SK-N-SH (cell line): ENCODE data around the gene ITGB6. TPM values are rescaled to one million over a fixed set of nuclear protein-coding genes. Genes with fewer than 3 reads are reported as not detected.

ENCODE experiments used
- CTCF ChIA-PET: fragments of 300-600, 350-600 bp; formaldehyde crosslinking; extraction: SDS; loops from one replicate; lab custom pipeline; 2021; lab: Yijun Ruan, JAX
- POLR2A ChIA-PET: fragments of 350-600 bp; sonication (Branson Sonifier 250); formaldehyde crosslinking; extraction: SDS; loops from one replicate; lab custom pipeline; 2020; ENCODE audit warnings: antibody characterized with exemption, inconsistent platforms; lab: Yijun Ruan, JAX
- DNase-seq: peaks from one replicate; pipeline ENCODE4 v3.0.0; 2012
- H2AFZ ChIP-seq: fragments of 200-600 bp; sonication (generic); 2 replicates; pipeline ENCODE4 v1.8.1; 2016; ENCODE audit warnings: antibody characterized with exemption, mild to moderate bottlenecking, low read depth
- H3F3A ChIP-seq: fragments of 200-600 bp; sonication (generic); replicated peaks from 2 replicates; pipeline ENCODE3; 2016; ENCODE audit warnings: antibody characterized with exemption, mild to moderate bottlenecking; ENCODE audit not compliant: insufficient read depth
- H3K27ac ChIP-seq, 2 experiments: fragments of 200-500 bp in 1 of 2; fragments of 200-600 bp in 1 of 2; sonication (Bioruptor generic) in 1 of 2; sonication (generic), shearing (Covaris generic) in 1 of 2; 2 replicates each; pipeline versions ENCODE4 v1.5.1 to v1.6.1; 2014 to 2016; ENCODE audit warnings: low read depth in 2 of 2, inconsistent platforms in 1 of 2, low read length in 1 of 2, mild to moderate bottlenecking in 1 of 2, mixed read lengths in 1 of 2
- H3K27me3 ChIP-seq: fragments of 200-600 bp; sonication (generic), shearing (Covaris generic); 2 replicates; pipeline ENCODE4 v1.6.1; 2016; ENCODE audit warnings: mixed run types; ENCODE audit not compliant: insufficient read depth
- H3K36me3 ChIP-seq, 2 experiments: fragments of 200-500 bp in 1 of 2; fragments of 200-600 bp in 1 of 2; sonication (Bioruptor generic) in 1 of 2; sonication (generic) in 1 of 2; replicated peaks in 1 of 2; 2 replicates each; pipeline versions ENCODE3 to v1.5.1; 2014 to 2016; ENCODE audit warnings: low read length in 1 of 2, mild to moderate bottlenecking in 1 of 2; ENCODE audit not compliant: insufficient read depth in 2 of 2, control insufficient read depth in 1 of 2
- H3K4me1 ChIP-seq, 2 experiments: fragments of 200-500 bp in 1 of 2; fragments of 200-600 bp in 1 of 2; sonication (Bioruptor generic) in 1 of 2; sonication (generic), shearing (Covaris generic) in 1 of 2; 2 replicates each; pipeline versions ENCODE4 v1.5.1 to v1.6.1; 2014 to 2016; ENCODE audit warnings: low read depth in 1 of 2, low read length in 1 of 2, mixed run types in 1 of 2; ENCODE audit not compliant: insufficient read depth in 2 of 2, control insufficient read depth in 1 of 2
- H3K4me2 ChIP-seq: fragments of 200-600 bp; sonication (generic), shearing (Covaris generic); 2 replicates; pipeline ENCODE4 v1.6.1; 2017; ENCODE audit warnings: mixed run types
- H3K4me3 ChIP-seq, 2 experiments: fragments of 200-500 bp in 1 of 2; fragments of 200-600 bp in 1 of 2; sonication (Bioruptor generic) in 1 of 2; sonication (generic), shearing (Covaris generic) in 1 of 2; 2 replicates each; pipeline versions ENCODE4 v1.5.1 to v1.8.1; 2014 to 2016; ENCODE audit warnings: low read depth in 2 of 2, inconsistent platforms in 1 of 2, low read length in 1 of 2, mild to moderate bottlenecking in 1 of 2, mixed read lengths in 1 of 2, moderate library complexity in 1 of 2
- H3K79me2 ChIP-seq: fragments of 200-600 bp; sonication (generic); 2 replicates; pipeline ENCODE4 v1.8.1; 2017; ENCODE audit warnings: mild to moderate bottlenecking; ENCODE audit not compliant: insufficient read depth
- H3K9ac ChIP-seq: fragments of 200-600 bp; sonication (generic); 2 replicates; pipeline ENCODE4 v1.6.1; 2017; ENCODE audit warnings: mixed run types
- H3K9me2 ChIP-seq: fragments of 200-600 bp; sonication (generic); 2 replicates; pipeline ENCODE4 v1.6.1; 2017; ENCODE audit warnings: mixed run types
- H3K9me3 ChIP-seq: fragments of 200-600 bp; sonication (generic); 2 replicates; pipeline ENCODE4 v1.6.1; 2017; ENCODE audit warnings: mixed run types, mild to moderate bottlenecking, moderate library complexity
- H4K20me1 ChIP-seq: fragments of 200-600 bp; sonication (generic); 2 replicates; pipeline ENCODE4 v1.6.1; 2017; ENCODE audit warnings: mild to moderate bottlenecking, mixed run types; ENCODE audit not compliant: insufficient read depth
- ELF1 ChIP-seq: IDR thresholded peaks from 2 replicates; pipeline ENCODE4 v1.4.0; 2012
- EP300 ChIP-seq, 2 experiments: IDR thresholded peaks; 2 replicates each; pipeline versions ENCODE4 v1.4.0 to v1.6.1; 2012; ENCODE audit warnings: borderline replicate concordance in 1 of 2, low read depth in 1 of 2, low read length in 1 of 2
- FOSL2 ChIP-seq: IDR thresholded peaks from 2 replicates; pipeline ENCODE4 v1.4.0; 2012; ENCODE audit warnings: low read depth, mild to moderate bottlenecking, moderate library complexity, borderline replicate concordance
- FOXJ3 ChIP-seq: sonication (generic); formaldehyde crosslinking; IDR thresholded peaks from 2 replicates; pipeline ENCODE4 v1.5.1; 2020; ENCODE audit warnings: mild to moderate bottlenecking, missing genetic modification reagents
- FOXM1 ChIP-seq: IDR thresholded peaks from 2 replicates; pipeline ENCODE4 v1.4.0; 2012; ENCODE audit warnings: low read depth, mild to moderate bottlenecking
- MXI1 ChIP-seq: IDR thresholded peaks from 2 replicates; pipeline ENCODE4 v1.6.1; 2012; ENCODE audit warnings: mild to moderate bottlenecking, low read depth, low read length, improper control_type of control experiment
- NFIC ChIP-seq: IDR thresholded peaks from 2 replicates; pipeline ENCODE4 v1.4.0; 2012; ENCODE audit warnings: borderline replicate concordance
- NRF1 ChIP-seq: IDR thresholded peaks from 2 replicates; pipeline ENCODE4 v1.6.1; 2012; ENCODE audit warnings: low read depth, mild to moderate bottlenecking, low read length
- POLR2AphosphoS5 ChIP-seq: IDR thresholded peaks from 2 replicates; pipeline ENCODE4 v1.6.1; 2012; ENCODE audit warnings: low read depth, low read length
- RAD21 ChIP-seq: IDR thresholded peaks from 2 replicates; pipeline ENCODE4 v1.6.1; 2012; ENCODE audit warnings: mild to moderate bottlenecking, low read length
- RCOR1 ChIP-seq: fragments of 150-350 bp; IDR thresholded peaks from 2 replicates; pipeline ENCODE4 v1.6.1; 2017; ENCODE audit warnings: antibody characterized with exemption, low read length
- RFX5 ChIP-seq: IDR thresholded peaks from 2 replicates; pipeline ENCODE4 v1.6.1; 2012; ENCODE audit warnings: mild to moderate bottlenecking, improper control_type of control experiment, low read length
- SIN3A ChIP-seq: IDR thresholded peaks from 2 replicates; pipeline ENCODE4 v1.6.1; 2012; ENCODE audit warnings: low read depth, mild to moderate bottlenecking, low read length, moderate library complexity, borderline replicate concordance
- SMC3 ChIP-seq: IDR thresholded peaks from 2 replicates; pipeline ENCODE4 v1.6.1; 2012; ENCODE audit warnings: low read depth, low read length, improper control_type of control experiment
- TAF1 ChIP-seq: IDR thresholded peaks from 2 replicates; pipeline ENCODE4 v1.6.1; 2012; ENCODE audit warnings: low read depth, mild to moderate bottlenecking, low read length, moderate library complexity, borderline replicate concordance
- TCF12 ChIP-seq: IDR thresholded peaks from 2 replicates; pipeline ENCODE4 v1.4.0; 2012
- TEAD4 ChIP-seq: IDR thresholded peaks from 2 replicates; pipeline ENCODE4 v1.4.0; 2012; ENCODE audit warnings: mild to moderate bottlenecking, borderline replicate concordance; ENCODE audit not compliant: insufficient read depth
- USF1 ChIP-seq: IDR thresholded peaks from 2 replicates; pipeline ENCODE4 v1.4.0; 2012; ENCODE audit warnings: low read depth, borderline replicate concordance
- YY1 ChIP-seq: IDR thresholded peaks from 2 replicates; pipeline ENCODE4 v1.4.0; 2012; ENCODE audit warnings: low read depth, mild to moderate bottlenecking
- WGBS: methylation state at CpG from one replicate; pipeline ENCODE4 v1.1.6; 2017; ENCODE audit warnings: low lambda C conversion rate; 5-methylcytosine and 5-hydroxymethylcytosine counted together
- polyA plus RNA-seq, 3 experiments: library from polyadenylated mRNA; depleted of rRNA; stranded (reverse); fragments of >200 nt; gene quantifications; 2 replicates each; pipeline ENCODE4 v1.2.3, GENCODE V29; 2012

ITGB6 gene
- polyA plus RNA-seq, 1 of the 3 experiments (the other 2 are of a cell fraction), result 0.10 TPM

GRCh38 chr2:160057356-160057755 is 142.7 kb downstream of the ITGB6 start:
- Histone ChIP-seq H3K4me3 (no peak overlapping the region), H3F3A (no peaks in the 10 kb centered on the region), H3K27me3 (no peaks in the 10 kb centered on the region; the same call in 1 of the 2 replicates), H3K27ac (no peak overlapping the region), H3K79me2 (no peaks in the 10 kb centered on the region), H3K4me2 (no peak overlapping the region), H3K4me1 (no peaks in the 10 kb centered on the region), H3K9ac (no peak overlapping the region), H3K9me2 (no peaks in the 10 kb centered on the region), H4K20me1 (no peaks in the 10 kb centered on the region), H3K36me3 (no peaks in the 10 kb centered on the region), H2AFZ (no peak overlapping the region), H3K9me3 (no peaks in the 10 kb centered on the region)
- TF ChIP-seq SIN3A (no peak), USF1 (no peak), RCOR1 (no peak)
- WGBS, result 13% methylated on average over 2 of the region's 2 CpGs
- DNase-seq, result no peak
- POLR2A ChIA-PET, result no interaction called here
- CTCF ChIA-PET, result no interaction called here

- Histone ChIP-seq H3K9ac (no peak overlapping the region), H3K4me2 (no peak overlapping the region), H3K4me3 (no peak overlapping the region), H3K4me1 (no peaks in the 10 kb centered on the region), H3K9me3 (no peaks in the 10 kb centered on the region), H4K20me1 (no peaks in the 10 kb centered on the region), H3K79me2 (no peaks in the 10 kb centered on the region), H2AFZ (no peak overlapping the region), H3F3A (no peaks in the 10 kb centered on the region), H3K27ac (no peak overlapping the region), H3K9me2 (no peaks in the 10 kb centered on the region), H3K36me3 (no peaks in the 10 kb centered on the region), H3K27me3 (peaks cover 1% of the 10 kb centered on the region; the same call in 1 of the 2 replicates)
- CTCF ChIA-PET, result no interaction called here
- POLR2A ChIA-PET, result no interaction called here
- TF ChIP-seq USF1 (no peak), RCOR1 (no peak), EP300 (IDR thresholded peaks at IDR 0.05; ENCODE audit: borderline replicate concordance in 1 of 2, low read depth in 1 of 2, low read length in 1 of 2) (no peak), FOXM1 (no peak), TEAD4 (no peak)
- DNase-seq, result no peak
- WGBS, result 72% methylated on average over 7 of the region's 7 CpGs
Observed at GRCh38 chr2:160055726-160056108, 144.4 kb downstream of the ITGB6 start.

- Histone ChIP-seq H2AFZ (no peak overlapping the region), H3K9me3 (no peaks in the 10 kb centered on the region), H3K9ac (no peak overlapping the region), H3K4me3 (no peak overlapping the region), H3K27ac (no peak overlapping the region), H3K79me2 (no peaks in the 10 kb centered on the region), H3K4me2 (no peak overlapping the region), H4K20me1 (no peaks in the 10 kb centered on the region), H3K36me3 (no peaks in the 10 kb centered on the region), H3F3A (no peaks in the 10 kb centered on the region), H3K4me1 (no peaks in the 10 kb centered on the region), H3K9me2 (no peaks in the 10 kb centered on the region), H3K27me3 (peaks cover 7% of the 10 kb centered on the region; the same call in 1 of the 2 replicates)
- ChIA-PET CTCF (no interaction called here), POLR2A (no interaction called here)
- WGBS, result 68% methylated on average over 7 of the region's 7 CpGs
- DNase-seq, result no peak
- TF ChIP-seq FOXJ3 (CRISPR knock-in tag) (no peak), SMC3 (no peak), FOSL2 (no peak), NRF1 (no peak), ELF1 (no peak), TCF12 (no peak), RAD21 (no peak), FOXM1 (no peak), NFIC (no peak), TAF1 (no peak), MXI1 (no peak), SIN3A (no peak), RFX5 (no peak), YY1 (no peak), POLR2AphosphoS5 (no peak)
Observed at GRCh38 chr2:160054984-160055725, 144.9 kb downstream of the ITGB6 start.
